Neutrophil (primary cell): Measurements from ENCODE around the gene RTN4RL1.

Experiments
- H3K27ac ChIP-seq: fragments of 200-600 bp; sonication (generic); 2 replicates; pipeline ENCODE4 v1.5.1; 2016; ENCODE audit warnings: mild to moderate bottlenecking, moderate library complexity
- H3K27me3 ChIP-seq: fragments of 200-600 bp; sonication (generic); 2 replicates; pipeline ENCODE4 v1.6.0; 2016; ENCODE audit warnings: mild to moderate bottlenecking
- H3K36me3 ChIP-seq: fragments of 200-600 bp; sonication (generic); 2 replicates; pipeline ENCODE4 v1.5.1; 2017
- H3K4me1 ChIP-seq, 2 experiments: fragments of 200-600 bp in 1 of 2; sonication (generic) in 1 of 2; 1 replicate in 1 of 2; 2 replicates in 1 of 2; pipeline versions ENCODE4 v1.5.1 to v1.6.1; 2013 to 2016; ENCODE audit warnings: low read depth in 1 of 2, low read length in 1 of 2, mild to moderate bottlenecking in 1 of 2, moderate library complexity in 1 of 2; ENCODE audit not compliant: control insufficient read depth in 1 of 2, insufficient read depth in 1 of 2
- H3K4me3 ChIP-seq, 2 experiments: fragments of 200-600 bp in 1 of 2; sonication (generic) in 1 of 2; 1 replicate in 1 of 2; 2 replicates in 1 of 2; pipeline ENCODE4 v1.5.1; 2013 to 2016; ENCODE audit warnings: low read depth in 1 of 2, low read length in 1 of 2, mild to moderate bottlenecking in 1 of 2, moderate library complexity in 1 of 2
- H3K9me3 ChIP-seq: fragments of 200-600 bp; sonication (generic); 2 replicates; pipeline ENCODE4 v1.5.1; 2016
- CTCF ChIP-seq: fragments of 200-600 bp; sonication (generic); IDR thresholded peaks from 2 replicates; pipeline ENCODE4 v1.5.1; 2016; ENCODE audit warnings: antibody characterized with exemption

The RTN4RL1 gene

GRCh38 chr17:1934901-1935300 is 90.2 kb downstream of the RTN4RL1 start:
- no peak for TF ChIP-seq CTCF
- peaks cover 24% of the 10 kb centered on the region for H3K27me3 ChIP-seq
- H3K4me1 ChIP-seq: no peaks in the 10 kb centered on the region
- H3K4me3 ChIP-seq: no peak overlapping the region
- no peaks in the 10 kb centered on the region for H3K36me3 ChIP-seq
- no peaks in the 10 kb centered on the region for H3K9me3 ChIP-seq
- no peak overlapping the region for H3K27ac ChIP-seq

- Histone ChIP-seq H3K27ac (no peak overlapping the region), H3K4me3 (no peak overlapping the region), H3K27me3 (peaks cover 27% of the 10 kb centered on the region), H3K9me3 (no peaks in the 10 kb centered on the region), H3K36me3 (no peaks in the 10 kb centered on the region), H3K4me1 (no peaks in the 10 kb centered on the region)
- no peak for TF ChIP-seq CTCF
Measured at GRCh38 chr17:1933875-1934715, 91.0 kb downstream of the RTN4RL1 start.

GRCh38 chr17:1931844-1932579 is 93.1 kb downstream of the RTN4RL1 start:
- no peaks in the 10 kb centered on the region for H3K36me3 ChIP-seq
- peaks cover 24% of the 10 kb centered on the region for H3K27me3 ChIP-seq
- H3K4me3 ChIP-seq: no peak overlapping the region

GRCh38 chr17:1930337-1930645 is 94.8 kb downstream of the RTN4RL1 start:
- Histone ChIP-seq H3K9me3 (no peaks in the 10 kb centered on the region), H3K36me3 (no peaks in the 10 kb centered on the region), H3K4me3 (no peak overlapping the region), H3K27ac (no peak overlapping the region), H3K27me3 (peaks cover 11% of the 10 kb centered on the region), H3K4me1 (no peaks in the 10 kb centered on the region)
- TF ChIP-seq CTCF: no peak

More at GRCh38 chr17:1931844-1932579, 93.1 kb downstream of the RTN4RL1 start:
- Histone ChIP-seq H3K27ac (no peak overlapping the region), H3K4me1 (no peaks in the 10 kb centered on the region), H3K9me3 (no peaks in the 10 kb centered on the region)
- no peak for TF ChIP-seq CTCF

- TF ChIP-seq CTCF: no peak
- Histone ChIP-seq H3K4me1 (no peaks in the 10 kb centered on the region), H3K9me3 (no peaks in the 10 kb centered on the region), H3K27ac (no peak overlapping the region), H3K36me3 (no peaks in the 10 kb centered on the region), H3K4me3 (no peak overlapping the region), H3K27me3 (peaks cover 11% of the 10 kb centered on the region)
Measured at GRCh38 chr17:1928976-1929375, 96.2 kb downstream of the RTN4RL1 start.
